HTERT RPE-1 (cell line): ENCODE measurements around the gene SH3TC1.

Experiments used
- in situ Hi-C: fragments of 300-500 bp; cut with MboI; formaldehyde crosslinking; loops from 4 replicates; pipeline ENCODE4 v1.14.3; 2020; ENCODE audit warnings: low sequenced_read_pairs

SH3TC1 gene

GRCh38 chr4:8180310-8181093, 18.6 kb upstream of the SH3TC1 start:
- in situ Hi-C loops = no loop called here

DNA sequence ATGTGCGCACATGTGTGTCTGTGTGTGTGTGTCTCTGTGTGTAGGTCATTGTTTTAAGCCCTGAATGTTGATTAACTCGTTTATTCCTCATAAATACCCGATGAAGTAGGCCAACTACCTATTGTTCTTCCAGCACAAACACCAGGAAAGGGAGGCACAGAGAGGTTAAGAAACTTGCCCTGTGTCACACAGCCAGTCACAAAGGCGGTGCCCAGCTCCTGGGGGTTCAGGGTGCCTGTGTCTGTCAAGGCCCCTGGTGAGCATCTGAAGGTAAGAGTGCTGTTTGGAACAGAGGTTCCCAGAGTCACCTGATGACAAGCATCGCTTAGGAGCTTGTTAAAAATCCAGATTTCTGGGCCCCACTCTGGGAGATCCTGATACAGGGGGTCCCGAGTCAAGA, 18.0 kb upstream of the SH3TC1 start:
- in situ Hi-C loops = no loop called here

- in situ Hi-C loops = no loop called here
Observed at GRCh38 chr4:8181844-8182243, 17.2 kb upstream of the SH3TC1 start.

DNA sequence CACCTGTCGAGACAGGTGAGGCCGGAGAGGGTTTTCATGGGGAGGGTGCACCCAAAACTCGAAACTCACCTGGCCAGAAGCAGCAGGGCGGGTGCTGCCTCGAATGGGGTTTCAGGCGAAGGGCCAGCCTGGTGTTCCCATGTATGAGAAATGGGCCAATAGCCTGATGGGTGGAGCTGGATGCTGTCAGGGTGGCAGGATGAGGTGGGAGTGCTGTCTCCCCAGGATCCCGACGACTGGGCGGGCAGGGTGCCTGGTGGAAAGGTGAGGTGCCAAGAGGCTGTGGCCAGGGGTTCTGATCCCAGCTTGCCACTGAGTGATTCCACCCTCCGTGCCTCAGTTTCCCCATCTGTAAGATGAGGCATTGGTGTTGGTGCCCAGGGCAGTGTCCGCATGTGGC, 16.8 kb upstream of the SH3TC1 start:
- in situ Hi-C loops = no loop called here

GRCh38 chr4:8182858-8183725, 16.0 kb upstream of the SH3TC1 start:
- in situ Hi-C loops = no loop called here

GRCh38 chr4:8184061-8184460, 15.0 kb upstream of the SH3TC1 start:
- in situ Hi-C loops = no loop called here

DNA sequence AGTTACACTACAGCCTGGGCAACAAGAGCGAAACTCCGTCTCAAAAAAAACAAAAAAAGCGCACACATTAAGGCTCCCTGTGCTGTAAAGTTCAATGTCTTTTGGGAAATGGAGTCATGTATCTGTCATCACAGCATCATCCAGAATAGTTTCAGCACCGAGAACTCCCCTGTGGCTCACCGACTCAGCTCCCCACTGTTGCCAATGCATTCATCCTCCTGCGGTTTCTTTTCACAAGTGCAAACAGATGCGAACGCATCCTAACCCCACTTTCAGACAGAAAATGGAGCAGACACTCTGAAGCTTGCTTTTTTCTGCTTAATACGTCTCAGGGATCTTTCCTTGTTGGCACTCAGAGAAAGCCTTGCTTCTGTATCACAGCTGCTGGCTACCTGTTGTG, 13.8 kb upstream of the SH3TC1 start:
- in situ Hi-C loops = no loop called here

GRCh38 chr4:8185930-8186329, 13.2 kb upstream of the SH3TC1 start:
- in situ Hi-C loops = no loop called here

DNA sequence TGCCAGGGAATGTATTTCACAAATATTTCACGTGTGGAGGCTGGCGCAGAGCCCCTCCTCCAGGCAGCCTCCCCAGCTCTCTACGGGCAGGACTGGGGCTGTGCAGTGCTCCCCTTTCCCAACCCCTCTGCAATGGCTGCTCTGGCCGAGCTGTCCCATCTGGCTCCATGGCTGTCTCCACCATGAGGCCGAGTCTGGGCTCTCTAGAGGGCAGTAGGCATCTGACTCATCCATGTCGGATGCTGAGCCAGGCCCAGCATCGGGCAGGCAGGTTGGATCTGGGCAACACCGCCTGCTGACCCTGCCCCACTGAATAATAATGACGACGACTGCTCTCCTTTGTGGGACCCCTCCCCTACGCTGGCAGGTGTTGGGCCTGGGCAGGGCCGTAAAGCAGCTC, 11.0 kb upstream of the SH3TC1 start:
- in situ Hi-C loops = no loop called here

- in situ Hi-C loops = no loop called here
Observed at GRCh38 chr4:8188743-8189550, 10.1 kb upstream of the SH3TC1 start.

GRCh38 chr4:8189551-8190466, 9.3 kb upstream of the SH3TC1 start:
- in situ Hi-C loops = no loop called here

DNA sequence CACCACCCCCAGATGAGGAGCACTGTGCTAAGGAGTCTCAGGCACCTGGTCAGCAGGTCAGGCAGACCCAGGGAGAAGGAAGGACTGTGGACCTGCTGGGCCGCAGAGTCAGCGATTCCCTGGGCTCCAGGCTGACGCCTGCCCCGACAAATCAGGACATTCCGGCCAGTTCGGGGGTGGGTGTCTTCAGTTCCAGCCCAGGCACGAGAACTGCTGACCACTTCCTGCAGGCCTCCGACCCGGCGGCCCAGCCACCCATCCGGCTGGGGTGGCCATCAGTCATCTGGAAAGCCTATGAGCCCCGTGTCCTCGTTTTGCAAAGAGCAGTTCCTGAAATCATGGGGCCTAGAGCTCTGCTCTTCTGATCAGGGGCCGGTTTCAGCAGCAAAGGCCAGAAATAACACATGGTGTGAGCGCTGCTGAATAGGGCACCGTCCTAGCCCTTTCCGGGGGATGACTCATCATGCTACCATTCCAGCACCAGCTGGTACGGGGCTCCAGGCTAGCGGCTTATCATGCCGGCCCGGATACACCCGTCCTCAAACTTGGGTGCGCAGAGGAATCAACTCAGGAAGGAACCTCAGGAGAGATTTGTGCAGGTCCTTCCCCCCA, 7.8 kb upstream of the SH3TC1 start:
- in situ Hi-C loops = no loop called here

GRCh38 chr4:8192748-8193738, 6.0 kb upstream of the SH3TC1 start:
- in situ Hi-C loops = no loop called here

DNA sequence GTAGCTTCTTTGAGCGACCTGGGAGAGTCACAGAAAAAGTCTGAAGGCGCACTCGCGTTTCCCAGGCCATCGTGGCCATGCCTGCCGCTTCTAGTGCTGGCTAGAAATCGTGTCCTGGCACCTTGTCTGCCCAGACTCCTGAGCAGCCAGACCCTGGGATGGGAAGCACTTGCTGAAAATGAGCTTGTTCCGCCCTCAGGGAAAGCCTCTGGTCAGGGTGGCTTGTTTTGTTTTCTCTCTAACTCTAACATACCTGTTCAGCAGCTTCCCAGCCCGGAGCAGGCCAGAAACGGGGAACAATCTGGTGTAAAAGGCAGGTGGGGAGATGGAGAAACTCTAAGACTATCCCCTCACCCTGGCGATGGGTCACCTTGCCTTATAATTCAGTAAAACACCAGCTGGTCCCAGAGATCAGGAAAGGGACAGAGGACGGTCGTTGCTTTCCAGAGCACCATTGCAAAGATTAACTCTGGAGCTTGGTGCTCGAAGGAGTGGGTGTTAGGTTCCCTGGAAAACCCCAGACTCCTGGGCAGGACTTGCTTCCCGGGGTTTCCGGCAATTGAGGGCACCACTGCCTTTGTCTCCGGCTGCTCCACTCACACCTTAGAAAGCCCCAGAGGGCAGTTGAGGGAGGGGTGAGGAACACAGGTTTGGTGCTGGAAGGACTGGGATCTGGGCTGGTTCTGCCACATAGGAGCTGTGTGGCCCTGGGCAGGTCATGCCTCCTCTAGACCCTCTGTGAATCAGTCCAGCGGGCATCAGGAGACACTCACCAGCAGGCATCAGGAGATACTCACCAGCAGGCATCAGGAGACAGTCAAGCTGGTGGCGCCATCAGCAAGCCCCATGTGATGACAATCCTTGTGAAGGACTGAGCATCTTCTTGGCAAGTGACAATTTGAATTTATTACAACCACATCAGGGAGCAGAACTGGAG, 4.5 kb upstream of the SH3TC1 start:
- in situ Hi-C loops = no loop called here

DNA sequence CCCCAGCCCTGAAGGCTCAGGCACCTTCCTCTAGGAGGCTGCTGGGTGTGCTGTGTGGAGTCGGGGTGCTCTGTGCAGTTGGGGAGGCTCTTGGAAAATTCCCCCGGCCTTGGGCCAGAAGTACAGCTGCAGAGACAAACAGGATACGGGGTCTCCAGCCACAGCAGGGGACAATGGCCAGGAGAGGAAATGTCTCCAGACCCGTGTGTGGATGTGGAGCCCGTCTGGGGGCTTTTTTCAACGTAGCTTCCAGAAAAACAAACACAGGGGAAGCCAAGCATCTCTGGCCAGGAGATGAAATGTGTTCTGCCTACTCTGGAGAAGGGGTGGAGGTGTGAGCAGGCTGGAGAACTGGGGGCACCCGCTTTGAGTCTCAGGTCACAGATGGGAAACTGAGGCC, 3.7 kb upstream of the SH3TC1 start:
- in situ Hi-C loops = no loop called here

DNA sequence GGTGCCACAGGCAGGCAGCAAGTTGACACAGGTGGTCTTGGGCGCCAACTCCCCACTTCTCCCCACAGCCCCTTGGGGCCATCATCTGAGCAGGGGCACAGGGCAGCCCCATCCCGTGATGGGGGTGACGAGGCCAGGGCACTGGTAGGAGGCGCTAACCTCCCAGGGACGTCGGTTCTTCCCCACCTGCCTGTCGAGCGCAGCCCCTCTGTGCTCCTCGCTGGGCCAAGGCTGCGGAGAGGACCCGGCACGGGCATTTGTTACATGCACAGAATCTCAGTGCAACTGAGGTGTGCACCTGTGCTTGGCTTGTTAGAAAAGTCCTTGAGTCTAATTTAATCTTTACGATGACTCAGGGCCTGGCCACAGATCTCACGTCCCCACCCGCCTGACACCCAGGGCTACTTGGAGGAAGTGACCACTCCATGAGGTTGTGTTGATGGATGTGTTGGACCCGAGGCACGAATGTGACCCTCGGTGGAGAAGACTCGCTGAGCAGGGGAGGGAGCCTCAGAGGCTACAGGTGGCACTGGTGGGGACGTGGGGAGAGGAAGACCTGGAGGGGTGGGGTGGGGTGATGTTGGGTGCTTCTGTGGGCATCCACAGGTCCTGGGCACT, 3.1 kb upstream of the SH3TC1 start:
- in situ Hi-C loops = no loop called here

DNA sequence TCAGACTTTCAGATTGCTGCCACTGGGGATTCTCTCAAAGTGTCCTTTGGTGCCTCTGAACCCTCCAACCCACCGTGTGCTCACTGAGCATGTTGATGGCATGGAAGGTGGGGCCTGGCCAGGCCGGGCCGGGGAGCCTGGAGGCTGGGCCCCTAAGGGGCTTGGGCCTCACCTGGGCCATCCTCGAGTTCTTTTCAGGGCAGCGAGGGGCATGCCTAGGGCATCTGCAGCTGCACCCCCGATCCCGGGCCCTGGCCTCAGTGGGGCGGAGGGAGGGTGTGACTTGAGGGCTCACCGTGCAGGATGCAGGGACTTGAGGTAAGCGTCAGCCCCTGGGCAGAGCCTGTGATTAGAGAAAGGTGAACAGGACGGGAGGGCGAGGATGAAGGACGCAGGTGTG, 1.6 kb upstream of the SH3TC1 start:
- in situ Hi-C loops = no loop called here
